HG03103 (cell line): ENCODE data around the gene OARD1.

Experiments
- ATAC-seq: cut with Tn5 transposase; IDR thresholded peaks from one replicate; pipeline ENCODE4 v1.9.1; 2021; ENCODE audit warnings: low read depth; ENCODE audit not compliant: unreplicated experiment

OARD1 gene

GRCh38 chr6:41075651-41076626 is 3.8 kb upstream of the OARD1 start:
- no peak for ATAC-seq

DNA sequence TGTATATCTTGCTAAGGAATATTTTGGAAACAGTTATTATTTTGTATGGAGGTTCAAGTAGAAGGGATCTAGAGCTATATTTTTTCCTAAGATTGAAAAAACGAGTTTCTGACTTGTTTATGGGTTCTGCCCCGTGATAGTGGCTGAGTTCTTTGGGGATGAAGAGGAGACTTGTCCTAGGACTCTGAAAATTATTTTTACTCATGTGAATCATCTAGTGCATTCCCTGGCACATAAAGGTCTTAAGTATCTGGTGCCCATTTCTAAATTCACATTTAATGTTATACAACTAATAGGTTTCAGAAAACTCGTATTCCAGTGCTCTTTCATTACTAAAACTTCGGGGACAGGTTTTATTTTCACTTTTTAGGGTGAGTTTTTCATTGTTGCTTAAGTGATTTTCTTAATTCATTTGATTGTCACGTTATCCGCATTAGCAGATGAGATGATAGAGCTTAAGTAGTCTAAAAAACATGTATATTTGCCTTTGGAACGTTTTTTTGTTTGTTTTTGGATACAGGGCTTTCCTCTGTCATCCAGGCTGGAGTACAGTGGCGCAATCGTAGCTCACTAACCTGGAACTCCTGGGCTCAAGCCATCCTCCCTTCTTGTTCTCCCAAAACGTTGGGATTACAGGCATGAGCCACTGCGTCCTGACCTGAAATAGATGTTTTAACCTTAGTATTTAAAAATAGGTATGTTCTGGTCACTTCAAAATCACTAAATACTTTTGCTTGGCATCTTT is 2.7 kb upstream of the OARD1 start:
- ATAC-seq, result no peak

- no peak for ATAC-seq
These were observed 2.0 kb upstream of the OARD1 start for GRCh38 chr6:41073968-41074691.

DNA sequence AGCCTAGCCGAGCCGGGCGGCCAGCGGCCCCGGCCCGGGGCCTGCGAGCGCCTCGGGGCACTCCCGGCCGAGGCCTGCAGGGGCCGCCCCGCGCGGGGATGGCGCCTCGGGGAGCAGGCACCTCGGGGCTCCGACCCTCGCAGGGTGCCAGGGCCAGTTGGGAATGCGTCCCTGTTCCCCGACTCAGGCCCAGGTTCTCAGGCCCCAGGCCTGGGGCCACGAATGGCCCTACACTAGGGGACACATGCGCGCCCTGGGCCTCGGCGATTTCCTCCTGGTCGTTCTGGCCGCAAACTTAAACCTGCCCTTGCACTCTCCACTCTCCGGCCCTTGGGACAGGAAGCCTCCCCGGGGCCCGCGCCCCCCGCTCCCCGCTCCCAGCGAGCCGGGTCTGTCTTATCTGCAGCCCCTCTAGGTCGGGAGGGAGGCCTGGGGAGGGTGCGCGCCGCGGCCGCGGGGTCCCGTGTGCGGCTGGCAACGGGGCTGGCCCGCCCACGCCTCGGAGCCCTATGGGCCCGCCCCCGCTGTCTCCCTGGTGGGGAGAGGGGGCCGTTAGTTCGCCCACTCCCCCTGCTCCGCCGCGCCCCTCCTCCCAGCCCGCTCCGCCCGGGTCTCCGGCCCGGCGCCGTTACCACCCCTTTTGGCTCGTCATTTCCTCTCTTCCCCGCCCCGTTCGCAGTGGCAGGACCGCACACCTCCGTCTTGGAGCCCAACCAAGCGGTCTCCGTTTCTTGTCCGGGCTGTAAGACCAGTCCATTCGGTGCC is 1.2 kb upstream of the OARD1 start:
- ATAC-seq, result peak; percentile 28

DNA sequence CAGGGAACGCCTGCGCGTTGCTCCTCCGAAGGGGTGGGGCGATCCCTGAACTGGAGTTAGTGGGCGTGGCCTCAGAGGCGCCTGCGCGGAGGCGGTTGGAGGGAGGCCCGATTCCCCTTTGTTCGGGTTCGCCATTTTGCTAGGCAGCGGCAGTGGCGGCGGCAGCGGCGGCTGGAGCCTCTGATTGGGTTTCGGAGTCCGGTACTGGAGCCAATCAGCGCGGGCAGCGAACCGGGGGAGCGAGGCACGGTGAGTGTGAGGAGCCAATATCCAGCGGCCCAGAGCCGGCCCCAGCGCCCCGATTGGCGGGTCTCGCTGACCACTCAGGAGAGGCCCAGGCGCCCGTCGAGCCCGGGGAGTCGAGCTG is 663 bp upstream of the OARD1 start, which contains the start of gene NFYA:
Gene NFYA, plus strand, starts transcription at position 139 of the 367 bp plus-strand sequence. CDS start 6,116 bp downstream, outside the sequence.
- peak; percentile 54 for ATAC-seq

DNA sequence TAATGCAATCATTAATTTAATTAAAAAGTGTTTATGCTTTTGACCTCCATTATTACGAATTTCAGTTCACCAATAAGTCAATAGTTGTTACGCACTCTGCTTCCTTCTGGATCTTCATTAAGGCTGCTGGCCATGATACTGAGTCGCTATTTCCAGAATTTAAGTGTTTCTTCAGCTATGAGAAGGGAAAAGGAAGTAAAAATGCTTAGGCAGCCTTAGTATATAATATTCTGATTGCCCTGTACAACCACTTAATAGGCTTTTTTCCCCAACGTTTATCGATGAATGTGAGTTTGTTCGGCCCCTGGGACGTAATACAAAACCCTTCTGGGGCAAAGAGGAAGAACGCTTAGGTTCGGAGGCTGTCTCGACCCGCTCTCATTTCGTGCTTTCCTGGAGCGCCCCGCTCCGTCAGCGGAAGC is 644 bp downstream of the OARD1 start:
- no peak for ATAC-seq

- ATAC-seq, result no peak
These were observed 5.3 kb downstream of the OARD1 start for GRCh38 chr6:41066867-41067304.

DNA sequence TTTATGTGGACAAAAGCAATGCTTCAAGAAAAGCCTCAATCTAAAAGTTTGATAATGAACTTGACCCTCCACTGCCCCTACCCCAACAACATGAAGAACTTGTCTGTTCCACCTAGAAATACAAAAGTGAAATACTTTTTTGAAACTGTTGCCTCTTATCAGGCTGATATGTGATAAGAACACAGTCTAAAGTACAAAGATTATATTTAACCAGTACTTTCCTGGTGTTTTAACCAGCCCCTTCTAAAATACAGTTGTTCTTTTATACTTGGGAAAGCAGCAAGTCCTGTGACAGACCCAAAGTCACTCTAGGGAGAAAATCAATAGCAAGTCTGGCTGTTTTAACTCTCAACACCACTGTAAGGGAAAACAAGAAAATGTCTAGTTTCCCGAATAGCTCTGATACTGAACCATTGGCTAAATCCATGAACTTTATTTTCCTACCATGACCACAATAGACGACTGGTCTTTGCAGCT is 6.6 kb downstream of the OARD1 start:
- ATAC-seq, result no peak

- no peak for ATAC-seq
These were observed 7.3 kb downstream of the OARD1 start for GRCh38 chr6:41064841-41065240.

DNA sequence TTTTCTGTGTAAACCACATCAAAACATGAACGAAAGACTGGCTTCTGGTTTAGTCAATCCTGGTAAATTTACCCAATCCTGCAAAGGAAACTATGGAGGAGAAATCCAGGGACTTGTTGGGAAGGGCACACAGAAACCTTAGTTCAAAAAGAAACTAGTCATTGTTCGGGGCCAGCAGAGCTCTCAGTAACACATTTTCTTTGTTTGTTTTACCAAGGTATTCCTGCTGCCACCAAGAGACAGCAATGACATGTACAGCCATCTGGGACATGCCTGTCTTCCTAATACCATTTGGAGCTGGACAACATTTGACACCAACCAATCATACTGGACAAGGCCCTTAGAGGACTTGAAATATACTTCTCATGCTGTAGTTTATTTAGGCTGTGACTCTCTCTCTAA is 8.3 kb downstream of the OARD1 start:
- ATAC-seq, result no peak

DNA sequence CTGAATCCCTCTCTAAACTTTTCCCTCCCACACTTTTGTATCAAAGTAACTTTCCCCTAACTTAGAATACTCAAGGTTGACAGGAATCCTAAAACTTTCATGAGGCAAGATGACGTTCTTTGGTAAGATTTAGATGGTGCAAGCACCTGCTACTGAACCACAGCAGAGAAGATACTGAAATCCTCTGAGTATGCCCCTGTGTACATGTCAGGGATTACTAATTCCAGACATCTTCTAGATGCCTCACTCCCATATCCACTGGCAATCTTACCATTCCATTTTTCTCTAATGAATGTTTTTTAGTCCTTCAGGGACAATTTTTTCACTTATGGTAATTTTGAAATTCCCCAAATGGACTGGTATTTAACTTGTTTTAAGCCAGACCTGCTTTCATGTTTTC is 10.1 kb downstream of the OARD1 start:
- no peak for ATAC-seq

GRCh38 chr6:41061196-41061726 is 10.9 kb downstream of the OARD1 start:
- no peak for ATAC-seq

- ATAC-seq, result no peak
These were observed 12.6 kb downstream of the OARD1 start for GRCh38 chr6:41059556-41059955.

- no peak for ATAC-seq
These were observed 13.4 kb downstream of the OARD1 start for GRCh38 chr6:41058783-41059181.

DNA sequence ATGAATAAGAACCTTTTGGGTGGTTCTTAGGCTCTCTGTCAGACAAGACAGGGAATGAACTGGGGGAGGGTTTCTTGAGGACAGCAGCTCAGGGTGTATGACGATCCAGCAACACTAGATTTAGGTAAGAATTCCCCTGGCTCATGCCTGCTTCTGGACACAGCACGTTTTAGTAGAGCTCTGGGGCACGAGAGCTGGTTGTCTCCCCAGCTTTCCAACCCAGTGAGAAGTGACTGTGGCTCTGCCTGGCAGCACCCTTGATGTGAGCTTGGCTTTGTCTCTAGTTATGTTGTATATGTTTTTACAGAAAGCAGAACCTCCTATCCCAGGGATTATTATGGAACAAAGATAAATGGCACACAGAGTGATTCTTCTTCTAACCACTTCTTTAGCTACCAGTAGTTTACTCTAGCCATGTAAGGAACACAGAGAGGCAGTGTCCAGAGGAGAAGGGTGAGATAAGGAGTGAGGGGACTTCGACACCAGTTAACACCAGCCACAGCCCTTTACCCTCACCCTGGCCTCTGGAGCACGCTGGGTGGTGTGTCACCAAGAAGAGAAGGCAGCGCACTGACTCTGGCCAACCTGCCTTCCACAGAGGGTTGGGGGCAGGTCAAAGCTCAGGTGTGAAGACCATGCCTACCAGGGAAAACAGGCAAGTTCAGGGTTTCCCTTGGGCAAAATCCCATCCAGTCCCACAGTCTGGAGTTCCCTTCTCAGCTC is 15.2 kb downstream of the OARD1 start:
- ATAC-seq, result no peak

GRCh38 chr6:41055149-41055548 is 17.0 kb downstream of the OARD1 start:
- no peak for ATAC-seq

- no peak for ATAC-seq
These were observed 17.6 kb downstream of the OARD1 start for GRCh38 chr6:41054511-41054910.

DNA sequence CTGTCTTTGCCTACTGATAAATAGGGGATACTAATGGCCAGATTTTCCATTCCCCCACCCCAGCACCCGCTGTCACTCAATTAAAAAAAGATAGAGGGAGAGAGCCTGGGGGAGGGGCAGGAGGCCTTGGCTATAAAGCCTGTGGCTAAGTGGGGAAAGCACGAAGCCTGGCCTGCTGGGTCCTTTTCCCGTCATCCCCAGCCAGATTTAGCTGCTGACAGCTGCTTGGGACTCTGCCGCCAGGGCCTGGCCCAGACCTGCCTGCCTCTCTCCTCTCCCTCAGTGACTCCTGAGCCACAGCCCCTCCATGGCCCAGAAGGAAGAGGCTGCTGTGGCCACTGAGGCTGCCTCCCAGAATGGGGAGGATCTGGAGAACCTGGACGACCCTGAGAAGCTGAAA is 19.1 kb downstream of the OARD1 start, which contains the start of gene APOBEC2:
Gene APOBEC2, plus strand, starts transcription at position 162 of the 400 bp plus-strand sequence. Its CDS starts 146 bp downstream, at position 308.
- ATAC-seq, result no peak

GRCh38 chr6:41051873-41052272 is 20.3 kb downstream of the OARD1 start:
- no peak for ATAC-seq
